ENCODE results near the gene IQCF2.
"Not testable (repeated sequence)": the region's sequence is repeated elsewhere in the genome, so short reads cannot be mapped to it uniquely, and the experiment has no call there.

IQCF2 gene

DNA sequence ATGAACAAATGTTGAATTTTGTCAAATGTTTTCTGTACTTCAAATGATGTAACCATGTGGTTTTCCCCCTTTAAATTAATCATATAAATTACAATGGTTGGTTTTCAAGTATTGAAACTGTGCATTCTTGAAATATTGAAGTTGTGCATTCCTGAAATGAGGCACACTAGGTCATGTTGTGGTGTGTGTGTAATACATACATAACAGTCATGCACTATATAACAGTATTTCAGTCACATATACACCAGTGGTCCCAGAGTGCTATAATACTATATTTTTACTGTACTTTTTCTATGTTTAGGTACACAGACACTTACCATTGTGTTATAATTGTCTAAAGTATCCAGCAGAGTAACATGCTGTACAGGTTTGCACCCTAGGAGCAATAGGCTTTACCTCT, 25.0 kb downstream of the IQCF2 start:
- no peak for DNase-seq

DNA sequence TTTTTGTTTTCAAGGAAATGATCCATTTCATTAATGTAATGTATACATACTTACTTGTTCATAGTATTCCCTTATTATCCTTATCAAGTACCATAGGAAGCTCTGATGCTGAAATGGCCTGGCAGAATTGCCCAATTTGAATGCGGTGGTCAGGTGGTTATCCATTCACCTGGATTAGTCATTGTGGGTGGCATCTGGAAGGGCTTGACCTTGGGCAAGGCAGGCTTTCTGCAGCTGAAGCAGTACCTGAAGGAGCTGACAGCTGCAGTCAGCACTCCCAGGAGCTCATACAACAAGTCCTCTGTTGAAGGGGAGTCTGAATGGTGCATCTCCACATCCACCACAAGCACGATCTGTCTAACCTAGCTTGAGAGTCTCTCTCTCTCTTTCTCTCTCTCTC, 26.2 kb downstream of the IQCF2 start:
- no peak for DNase-seq

DNA sequence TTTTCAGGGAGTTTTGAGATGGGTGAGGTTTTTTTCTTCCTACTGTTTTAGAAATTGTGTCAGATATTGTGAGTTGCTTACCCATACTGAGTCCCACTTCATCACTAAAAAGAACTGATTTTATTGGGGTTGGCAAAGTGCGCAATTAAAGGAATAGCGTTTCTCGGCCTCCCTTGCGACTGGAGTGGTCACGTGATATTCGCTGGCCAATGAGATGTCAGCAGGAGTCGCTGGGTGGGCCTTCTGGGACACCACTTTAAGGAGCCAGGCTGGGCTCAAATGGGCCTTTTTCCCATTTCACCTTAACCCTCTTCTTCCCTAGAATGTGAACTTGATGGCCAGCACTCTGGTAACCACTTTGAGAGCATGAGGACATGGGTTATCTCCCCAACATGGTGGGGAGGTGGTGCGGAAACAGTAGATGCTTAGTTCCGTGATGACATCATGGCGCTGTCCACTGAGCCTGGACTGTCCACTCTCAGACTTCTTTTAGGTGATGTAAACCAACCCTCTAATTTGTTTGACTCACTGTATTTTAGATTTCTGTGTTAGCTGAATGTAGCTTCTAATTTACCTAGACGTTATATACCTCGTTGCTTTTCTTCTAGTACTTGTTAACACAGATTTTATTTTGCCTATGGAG, 27.2 kb downstream of the IQCF2 start:
- no peak for DNase-seq

DNA sequence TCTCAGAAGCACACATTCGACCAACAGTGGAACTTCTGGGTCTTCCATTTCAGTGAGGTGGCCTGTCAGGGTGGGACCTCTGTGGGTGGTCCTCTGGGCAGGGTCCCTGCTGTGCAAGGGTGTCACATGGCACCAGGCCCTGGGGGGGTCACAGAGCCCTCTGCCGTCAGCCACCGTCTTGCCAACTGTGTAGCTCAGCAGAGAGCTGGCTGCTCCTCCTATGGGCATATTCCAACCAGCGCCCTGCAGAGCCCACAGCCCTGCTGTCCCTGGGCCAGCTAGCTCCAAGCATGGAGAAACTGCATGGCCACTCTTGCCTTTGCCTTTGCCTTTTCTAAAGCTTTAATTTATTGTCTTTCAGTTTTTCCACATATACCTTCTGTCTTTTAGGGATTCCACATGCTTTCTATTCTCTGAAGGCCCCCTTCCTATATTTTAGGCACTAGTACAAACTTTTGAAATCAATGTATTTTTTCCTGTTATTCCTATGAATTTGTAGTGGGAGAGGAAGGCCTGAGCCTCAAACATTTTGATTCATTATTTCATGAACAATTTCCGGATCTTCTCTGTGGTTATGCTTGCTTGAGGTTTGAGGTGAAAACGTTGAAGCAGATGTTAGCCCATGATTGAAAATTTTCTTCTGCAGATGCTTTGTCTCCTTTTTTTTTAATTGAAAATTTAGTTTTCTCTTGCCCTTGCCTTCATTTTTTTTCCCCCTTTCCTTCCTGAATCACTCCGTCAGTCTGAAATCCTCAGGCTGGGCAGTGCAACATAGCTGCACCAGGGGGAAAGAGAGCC, 30.0 kb downstream of the IQCF2 start:
- no peak for DNase-seq

DNA sequence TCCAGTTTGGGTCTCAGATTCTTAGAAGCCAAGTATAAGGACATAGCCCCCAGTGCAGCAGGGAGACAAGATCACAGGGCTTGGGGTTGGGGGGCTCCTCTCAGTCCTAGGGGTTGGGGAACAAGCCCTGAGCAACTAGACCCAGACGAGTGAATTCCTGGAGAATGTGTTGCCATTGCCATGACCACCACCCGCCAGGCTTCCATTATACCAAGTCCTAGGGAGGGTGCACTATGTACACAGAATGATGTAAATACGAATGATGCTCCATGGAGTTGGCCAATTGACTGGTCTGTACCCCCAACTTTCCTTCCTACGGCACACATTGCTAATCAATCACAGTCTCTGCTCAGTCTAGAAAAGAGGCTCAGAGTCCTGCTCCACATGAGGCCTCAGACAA, 33.0 kb downstream of the IQCF2 start:
- no peak for DNase-seq

DNA sequence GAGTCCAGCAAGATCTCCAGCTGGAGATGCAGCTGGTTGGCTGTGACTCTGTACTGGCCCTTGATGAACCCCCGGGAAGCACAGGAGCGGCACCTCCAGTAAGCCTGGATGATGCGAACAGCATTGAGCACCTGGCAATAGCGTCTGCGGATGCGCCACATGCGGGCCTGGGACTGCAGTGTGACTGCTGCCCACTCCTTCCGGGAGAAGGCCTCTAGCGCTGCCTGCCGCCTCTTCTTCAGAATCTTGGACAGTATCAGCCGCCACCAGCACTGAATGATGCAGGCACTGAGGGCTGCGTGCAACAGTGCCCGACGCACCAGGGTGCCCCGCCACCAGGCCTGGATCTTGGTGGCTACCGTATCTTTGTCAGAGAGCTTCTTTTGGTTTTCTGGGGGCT, 33.5 kb downstream of the IQCF2 start:
- no peak for DNase-seq

DNA sequence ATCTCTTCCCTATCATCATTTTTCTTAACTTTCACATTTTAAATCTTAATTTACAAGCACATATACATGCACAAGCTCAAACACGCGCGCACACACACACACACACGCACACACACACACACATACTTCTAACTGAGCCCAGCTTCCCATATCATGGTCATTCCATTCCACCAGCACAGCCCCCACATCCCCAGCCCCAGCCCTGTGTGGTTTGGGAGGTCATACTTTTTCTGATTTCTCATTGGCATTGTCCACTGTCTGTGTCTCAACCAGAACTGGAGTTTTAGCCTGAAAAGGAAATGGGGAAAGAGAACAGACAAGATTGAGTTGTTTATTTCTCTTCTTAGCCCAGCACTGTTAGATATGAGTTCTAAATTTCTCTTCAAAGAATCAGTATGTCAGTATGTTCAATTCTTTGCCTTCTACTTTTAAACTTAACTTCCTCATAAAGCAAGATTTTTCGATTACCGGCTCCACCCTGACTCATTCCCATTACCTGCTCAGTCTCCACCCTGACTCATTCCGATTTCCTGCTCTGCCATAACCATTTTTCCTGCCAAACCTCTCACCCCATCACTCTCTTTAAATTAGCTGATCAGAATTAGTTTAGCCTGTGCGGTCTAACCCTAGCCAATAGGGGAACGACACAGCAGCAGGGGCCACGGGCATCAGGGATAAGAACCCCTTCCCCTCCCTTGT, 35.3 kb downstream of the IQCF2 start:
- DNase-seq: no peak

DNA sequence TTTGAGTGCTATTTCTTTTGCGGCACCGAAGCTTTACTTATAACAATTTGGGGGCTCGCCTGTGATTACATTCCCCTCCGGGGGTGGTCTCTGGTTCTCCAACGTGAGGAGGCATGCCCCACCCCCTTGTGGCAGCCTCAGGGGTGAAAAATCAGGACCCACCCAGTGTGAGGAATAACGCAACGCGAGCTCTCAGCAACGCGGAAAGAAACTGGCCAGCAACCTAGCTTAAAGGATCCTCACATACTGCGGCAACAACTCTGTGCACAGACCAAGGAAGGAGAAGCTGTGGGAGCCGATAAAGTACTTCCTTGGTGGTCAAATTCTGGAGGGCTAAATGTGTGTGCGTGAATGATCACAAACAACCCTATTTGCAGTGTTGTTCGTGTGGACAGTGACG, 36.0 kb downstream of the IQCF2 start:
- no peak for DNase-seq

DNA sequence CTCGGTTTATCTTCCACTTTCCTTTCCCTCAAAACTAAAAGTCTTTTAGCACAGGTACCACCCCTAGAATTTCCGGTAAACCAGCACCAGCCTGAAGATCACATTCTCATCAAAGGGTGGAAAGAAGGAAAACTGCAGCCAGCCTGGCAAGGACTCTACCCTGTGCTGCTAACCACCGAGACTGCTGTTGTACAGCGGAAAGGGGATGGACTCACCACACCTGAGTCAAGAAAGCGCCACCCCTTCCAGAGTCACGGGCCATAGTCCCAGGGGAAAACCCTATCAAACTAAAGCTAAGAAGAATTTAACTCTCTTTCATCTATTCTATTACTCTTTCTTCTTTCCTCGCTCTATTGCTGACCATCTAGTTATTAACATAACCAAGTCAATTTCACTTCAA, 38.6 kb downstream of the IQCF2 start:
- DNase-seq: not testable (repeated sequence)

DNA sequence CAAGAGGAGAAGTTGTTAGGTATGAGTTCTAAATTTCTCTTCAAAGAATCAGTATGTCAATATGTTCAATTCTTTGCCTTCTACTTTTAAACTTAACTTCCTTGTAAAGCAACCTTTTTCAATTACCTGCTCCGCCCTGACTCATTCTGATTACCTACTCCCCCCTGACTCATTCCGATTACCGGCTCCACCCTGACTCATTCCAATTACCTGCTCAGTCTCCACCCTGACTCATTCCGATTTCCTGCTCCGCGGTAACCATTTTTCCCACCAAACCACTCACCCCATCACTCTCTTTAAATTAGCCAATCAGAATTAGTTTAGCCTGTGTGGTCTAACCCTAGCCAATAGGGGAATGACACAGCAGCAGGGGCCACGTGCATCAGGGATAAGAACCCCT, 40.9 kb downstream of the IQCF2 start:
- DNase-seq: not testable (repeated sequence)

DNA sequence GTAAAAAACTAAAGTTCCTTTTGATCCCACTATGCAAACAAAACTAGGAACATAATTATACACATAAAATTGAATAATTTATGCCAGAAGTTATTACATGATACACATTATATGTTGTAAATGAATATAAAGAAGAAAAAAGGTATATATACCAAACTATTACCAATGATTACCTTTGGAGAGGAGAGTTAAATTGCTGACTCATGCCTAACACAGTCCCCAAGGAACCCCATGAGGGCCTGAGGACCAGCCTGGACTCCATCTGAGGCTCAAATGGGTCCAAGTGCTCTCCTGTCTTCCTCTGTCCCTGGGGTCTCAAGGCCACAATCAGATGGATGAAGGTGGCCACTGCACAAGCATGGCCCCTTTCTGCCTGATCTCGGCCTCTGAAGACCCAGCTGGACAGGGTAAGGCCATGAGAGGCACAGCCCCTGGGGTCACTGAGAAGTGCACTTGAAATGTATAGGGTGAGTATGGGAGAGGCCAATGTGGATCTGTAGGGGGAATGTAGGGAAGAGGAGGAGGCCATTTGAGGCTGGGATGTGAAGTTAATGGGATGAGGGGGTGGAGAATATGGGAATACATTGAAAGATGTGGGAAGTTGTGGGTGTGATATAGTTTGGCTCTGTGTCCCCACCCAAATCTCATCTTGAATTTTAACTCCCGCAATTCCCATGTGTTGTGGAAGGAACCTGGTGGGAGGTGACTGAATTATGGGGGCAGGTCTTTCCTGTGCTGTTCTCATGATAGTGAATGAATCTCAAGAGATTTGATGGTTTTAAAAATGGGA, 42.8 kb downstream of the IQCF2 start:
- DNase-seq: no peak

DNA sequence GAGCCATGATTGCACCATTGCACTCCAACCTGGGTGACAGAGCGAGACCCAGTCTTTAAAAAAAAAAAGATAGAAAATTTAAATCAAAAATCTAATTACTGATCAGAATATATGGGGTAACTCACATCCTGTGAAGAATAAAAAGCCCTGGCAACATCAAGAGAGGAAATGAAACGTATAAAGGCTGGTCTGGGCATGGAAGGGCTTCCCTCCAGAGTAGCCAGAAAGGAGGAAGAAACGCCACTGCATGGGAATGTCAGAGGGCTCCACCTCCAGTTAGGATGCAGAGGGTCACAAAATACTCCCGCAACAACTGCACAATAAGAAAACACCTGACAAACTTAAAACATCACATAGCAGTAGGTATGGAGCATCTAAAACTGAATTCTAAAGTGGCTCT, 46.6 kb downstream of the IQCF2 start:
- DNase-seq: no peak
